HG03097 (cell line): Measurements from ENCODE around the gene PDE4D.
"Not testable (repeated sequence)": the region's sequence is repeated elsewhere in the genome, so short reads cannot be mapped to it uniquely, and the experiment has no call there.

ENCODE experiments used
- ATAC-seq: cut with Tn5 transposase; IDR thresholded peaks from one replicate; pipeline ENCODE4 v1.9.1; 2021; ENCODE audit not compliant: unreplicated experiment, low FRiP score

Gene PDE4D

GRCh38 chr5:59593439-59594007, 300.0 kb downstream of the PDE4D start:
- no peak for ATAC-seq

GRCh38 chr5:59592101-59592500, 301.4 kb downstream of the PDE4D start:
- ATAC-seq, result no peak

- peak; percentile 76 for ATAC-seq
Measured at GRCh38 chr5:59591162-59591561, 302.4 kb downstream of the PDE4D start.

GRCh38 chr5:59588922-59589321, 304.6 kb downstream of the PDE4D start:
- ATAC-seq, result no peak

GRCh38 chr5:59587489-59588337, 305.8 kb downstream of the PDE4D start:
- no peak for ATAC-seq

- ATAC-seq, result no peak
Measured at GRCh38 chr5:59586841-59587240, 306.7 kb downstream of the PDE4D start.

- ATAC-seq, result no peak
Measured at GRCh38 chr5:59584858-59585846, 308.4 kb downstream of the PDE4D start.

- no peak for ATAC-seq
Measured at GRCh38 chr5:59583810-59584562, 309.5 kb downstream of the PDE4D start.

- ATAC-seq, result no peak
Measured at GRCh38 chr5:59583151-59583809, 310.2 kb downstream of the PDE4D start.

- no peak for ATAC-seq
Measured at GRCh38 chr5:59582746-59583145, 310.8 kb downstream of the PDE4D start.

GRCh38 chr5:59579824-59580167, 313.7 kb downstream of the PDE4D start:
- no peak for ATAC-seq

- no peak for ATAC-seq
Measured at GRCh38 chr5:59579101-59579823, 314.3 kb downstream of the PDE4D start.

- ATAC-seq, result no peak
Measured at GRCh38 chr5:59577485-59577884, 316.0 kb downstream of the PDE4D start.

- ATAC-seq, result no peak
Measured at GRCh38 chr5:59575648-59576445, 317.7 kb downstream of the PDE4D start.

- not testable (repeated sequence) for ATAC-seq
Measured at GRCh38 chr5:59573509-59573908, 320.0 kb downstream of the PDE4D start.

GRCh38 chr5:59571067-59571466, 322.5 kb downstream of the PDE4D start:
- ATAC-seq, result no peak

- ATAC-seq, result no peak
Measured at GRCh38 chr5:59569608-59570334, 323.8 kb downstream of the PDE4D start.

- ATAC-seq, result no peak
Measured at GRCh38 chr5:59569158-59569557, 324.4 kb downstream of the PDE4D start.
